Lung (tissue), 12 donors: Measurements from ENCODE around the gene ARID4B. TPM values are rescaled to one million over a fixed set of nuclear protein-coding genes. Genes with fewer than 3 reads are reported as not detected.
"Not testable (repeated sequence)": the region's sequence is repeated elsewhere in the genome, so short reads cannot be mapped to it uniquely, and the experiment has no call there.

ENCODE experiments used
- ATAC-seq: fragments of 200-7000 bp; cut with Tn5 transposase; one replicate; pipeline ENCODE4 v1.9.1; 2020; ENCODE audit warnings: moderate number of reproducible peaks; ENCODE audit not compliant: insufficient read depth, low FRiP score
- DNase-seq, 3 donors: peaks; one replicate each; pipeline ENCODE4 v3.0.0-alpha.2; 2013 to 2017
- H3K27ac ChIP-seq, 2 donors: one replicate each; pipeline ENCODE4 v1.5.1; 2013; ENCODE audit warnings: mild to moderate bottlenecking in 2 of 2, moderate library complexity in 2 of 2, control low read depth in 1 of 2, inconsistent platforms in 1 of 2, low read depth in 1 of 2, low read length in 1 of 2
- H3K27me3 ChIP-seq, 3 donors: one replicate each; pipeline ENCODE4 v1.5.1; 2013; ENCODE audit warnings: low read length in 2 of 3; ENCODE audit not compliant: control insufficient read depth in 3 of 3, insufficient read depth in 3 of 3
- H3K36me3 ChIP-seq, 4 donors: one replicate each; pipeline ENCODE4 v1.5.1; 2013; ENCODE audit warnings: low read length in 4 of 4, mild to moderate bottlenecking in 1 of 4, moderate library complexity in 1 of 4; ENCODE audit not compliant: control insufficient read depth in 4 of 4, insufficient read depth in 4 of 4
- H3K4me1 ChIP-seq, 5 donors: one replicate each; pipeline ENCODE4 v1.5.1; 2013; ENCODE audit warnings: low read length in 5 of 5, mild to moderate bottlenecking in 2 of 5, moderate library complexity in 1 of 5; ENCODE audit not compliant: control insufficient read depth in 5 of 5, insufficient read depth in 5 of 5
- H3K4me3 ChIP-seq: one replicate; pipeline ENCODE4 v1.5.1; 2013; ENCODE audit warnings: mild to moderate bottlenecking, control low read depth, moderate library complexity
- H3K9ac ChIP-seq, 2 donors: one replicate each; pipeline ENCODE4 v1.5.1; 2013; ENCODE audit warnings: low read length in 2 of 2, control low read depth in 1 of 2; ENCODE audit not compliant: insufficient read depth in 1 of 2
- H3K9me3 ChIP-seq, 4 donors: one replicate each; pipeline ENCODE4 v1.5.1; 2013; ENCODE audit warnings: low read length in 3 of 4, mild to moderate bottlenecking in 1 of 4, moderate library complexity in 1 of 4; ENCODE audit not compliant: control insufficient read depth in 4 of 4, insufficient read depth in 3 of 4
- WGBS, 2 donors: extraction: QIAGEN DNeasy Blood & Tissue Kit; methylation state at CpG; one replicate each; pipeline ENCODE4 v1.1.7; 2013; 5-methylcytosine and 5-hydroxymethylcytosine counted together
- polyA plus RNA-seq, 2 donors: library from polyadenylated mRNA; stranded (reverse); fragments of 200-250 nt; gene quantifications; one replicate each; pipeline ENCODE4 v1.2.1, GENCODE V29; 2013
- total RNA-seq, 2 donors: library from RNA; depleted of rRNA in 1 of 2; stranded (reverse); fragments of >200 nt in 1 of 2; gene quantifications; one replicate each; pipeline ENCODE4 v1.2.1, GENCODE V29; 2014 to 2021
- TF ChIP-seq, protein P1 (sequence below): IDR thresholded peaks from 2 replicates; pipeline ENCODE4 v1.5.1; 2012; ENCODE audit warnings: mild to moderate bottlenecking; ENCODE audit errors: control extremely low read depth, extremely low read depth
- donor health status: control.
- donor health status: control.
- donor health status: Bipolar disorder and iron deficiency.
- donor health status: healthy.
- donor health status: DM: yes; HTN: yes; CAD: no.

Gene ARID4B
- total and polyA plus RNA-seq, 4 donors, result 15.8 to 99.7 (median 23.0) TPM

DNA sequence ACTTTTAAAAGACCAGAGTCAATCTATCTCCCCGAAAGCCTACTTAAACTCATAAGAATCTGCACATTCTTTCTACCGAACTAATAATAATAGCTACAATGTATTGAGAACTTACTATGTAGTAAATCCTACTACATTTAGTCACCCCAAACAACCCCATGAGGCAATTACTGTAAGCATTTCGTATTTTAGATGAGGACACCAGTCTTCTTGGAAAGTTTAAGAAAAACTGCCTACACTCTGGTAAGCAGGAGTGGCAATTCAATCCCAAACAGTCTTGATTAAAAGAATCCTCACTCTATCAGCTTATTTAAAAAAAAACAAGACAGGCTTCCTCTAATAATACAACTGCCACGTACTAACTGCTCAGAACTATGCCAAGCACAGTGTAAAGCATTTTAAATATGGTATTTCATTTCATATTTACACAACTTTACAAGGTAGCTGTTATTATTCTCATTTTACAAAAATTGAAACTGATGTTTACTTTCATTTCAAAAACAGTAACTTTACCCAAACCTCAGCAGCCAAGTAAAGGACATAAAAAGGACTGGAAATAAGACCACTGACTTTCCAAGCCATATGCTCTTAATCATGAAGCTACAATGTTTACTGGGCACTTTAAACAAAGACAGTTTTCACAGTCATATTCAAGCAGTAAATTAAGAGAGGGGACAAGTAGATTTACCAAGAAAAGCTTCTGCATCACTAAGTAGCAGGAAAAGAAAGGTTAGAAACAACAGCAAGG lies 13.9 kb downstream of the ARID4B start:
- no peak overlapping the region for H3K27ac ChIP-seq
- H3K27me3 ChIP-seq, result no peaks in the 10 kb centered on the region
- H3K9ac ChIP-seq, result peak overlapping the region in 1 of 2 donors; percentile 3
- ATAC-seq, result no peak
- no peak overlapping the region for H3K4me3 ChIP-seq
- H3K9me3 ChIP-seq, result no peaks in the 10 kb centered on the region
- TF ChIP-seq, protein P1, sequence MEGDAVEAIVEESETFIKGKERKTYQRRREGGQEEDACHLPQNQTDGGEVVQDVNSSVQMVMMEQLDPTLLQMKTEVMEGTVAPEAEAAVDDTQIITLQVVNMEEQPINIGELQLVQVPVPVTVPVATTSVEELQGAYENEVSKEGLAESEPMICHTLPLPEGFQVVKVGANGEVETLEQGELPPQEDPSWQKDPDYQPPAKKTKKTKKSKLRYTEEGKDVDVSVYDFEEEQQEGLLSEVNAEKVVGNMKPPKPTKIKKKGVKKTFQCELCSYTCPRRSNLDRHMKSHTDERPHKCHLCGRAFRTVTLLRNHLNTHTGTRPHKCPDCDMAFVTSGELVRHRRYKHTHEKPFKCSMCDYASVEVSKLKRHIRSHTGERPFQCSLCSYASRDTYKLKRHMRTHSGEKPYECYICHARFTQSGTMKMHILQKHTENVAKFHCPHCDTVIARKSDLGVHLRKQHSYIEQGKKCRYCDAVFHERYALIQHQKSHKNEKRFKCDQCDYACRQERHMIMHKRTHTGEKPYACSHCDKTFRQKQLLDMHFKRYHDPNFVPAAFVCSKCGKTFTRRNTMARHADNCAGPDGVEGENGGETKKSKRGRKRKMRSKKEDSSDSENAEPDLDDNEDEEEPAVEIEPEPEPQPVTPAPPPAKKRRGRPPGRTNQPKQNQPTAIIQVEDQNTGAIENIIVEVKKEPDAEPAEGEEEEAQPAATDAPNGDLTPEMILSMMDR, result no peak
- peaks cover 0 to 8% (median 2%) of the 10 kb centered on the region in 5 donors for H3K4me1 ChIP-seq
- H3K36me3 ChIP-seq, result peaks cover 0 to 4% (median under 1%) of the 10 kb centered on the region in 4 donors
- whole genome bisulfite sequencing, 2 donors, result 53 to 68% methylated on average over 4 of the region's 4 CpGs
- peak in 2 of 3 donors; percentile 21 to 23 for DNase-seq

DNA sequence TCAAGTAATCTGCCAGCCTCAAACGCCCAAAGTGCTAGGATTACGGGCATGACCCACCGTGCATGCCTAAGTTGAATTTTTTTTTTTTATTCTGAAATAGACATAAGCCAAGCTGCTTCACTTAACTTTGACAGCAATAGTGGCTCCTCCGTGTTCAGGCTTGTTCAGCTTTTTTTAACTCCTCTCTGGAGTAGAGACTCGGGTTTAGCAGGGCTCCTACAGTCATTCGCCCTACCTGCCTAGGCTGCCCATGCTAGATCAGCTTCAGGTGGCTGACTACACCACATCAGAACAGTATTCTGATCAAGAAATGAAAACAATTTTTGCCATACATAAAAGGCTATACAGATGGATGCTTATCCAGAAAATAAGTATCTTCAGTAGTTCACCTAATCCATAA lies 14.7 kb downstream of the ARID4B start:
- H3K27ac ChIP-seq, result no peak overlapping the region

DNA sequence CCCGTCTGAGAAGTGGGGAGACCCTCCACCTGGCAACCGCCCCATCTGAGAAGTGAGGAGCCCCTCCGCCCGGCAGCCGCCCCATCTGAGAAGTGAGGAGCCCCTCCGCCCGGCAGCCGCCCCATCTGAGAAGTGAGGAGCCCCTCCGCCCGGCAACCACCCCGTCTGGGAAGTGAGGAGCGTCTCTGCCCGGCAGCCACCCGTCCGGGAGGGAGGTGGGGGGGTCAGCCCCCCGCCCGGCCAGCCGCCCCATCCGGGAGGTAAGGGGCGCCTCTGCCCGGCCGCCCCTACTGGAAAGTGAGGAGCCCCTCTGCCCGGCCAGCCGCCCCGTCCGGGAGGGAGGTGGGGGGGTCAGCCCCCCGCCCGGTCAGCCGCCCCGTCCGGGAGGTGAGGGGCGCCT lies 18.8 kb downstream of the ARID4B start:
- H3K4me1 ChIP-seq, result peaks cover 5 to 23% (median 9%) of the 10 kb centered on the region in 5 donors
- 93 to 94% methylated on average over 10 to 32 of the region's 32 CpGs for WGBS, 2 donors

More for the DNA sequence above, 14.7 kb downstream of the ARID4B start:
- no peaks in the 10 kb centered on the region for H3K9me3 ChIP-seq
- H3K27me3 ChIP-seq, result no peaks in the 10 kb centered on the region
- peaks cover 0 to 8% (median 1%) of the 10 kb centered on the region in 5 donors for H3K4me1 ChIP-seq
- no peak for ATAC-seq
- peaks cover 0 to 1% (median 0%) of the 10 kb centered on the region in 4 donors for H3K36me3 ChIP-seq
- TF ChIP-seq, protein P1, result no peak
- no peak overlapping the region for H3K9ac ChIP-seq
- no peak overlapping the region for H3K4me3 ChIP-seq
- WGBS, 2 donors, result 72 to 79% methylated on average over 6 of the region's 6 CpGs
- DNase-seq, result no peak

DNA sequence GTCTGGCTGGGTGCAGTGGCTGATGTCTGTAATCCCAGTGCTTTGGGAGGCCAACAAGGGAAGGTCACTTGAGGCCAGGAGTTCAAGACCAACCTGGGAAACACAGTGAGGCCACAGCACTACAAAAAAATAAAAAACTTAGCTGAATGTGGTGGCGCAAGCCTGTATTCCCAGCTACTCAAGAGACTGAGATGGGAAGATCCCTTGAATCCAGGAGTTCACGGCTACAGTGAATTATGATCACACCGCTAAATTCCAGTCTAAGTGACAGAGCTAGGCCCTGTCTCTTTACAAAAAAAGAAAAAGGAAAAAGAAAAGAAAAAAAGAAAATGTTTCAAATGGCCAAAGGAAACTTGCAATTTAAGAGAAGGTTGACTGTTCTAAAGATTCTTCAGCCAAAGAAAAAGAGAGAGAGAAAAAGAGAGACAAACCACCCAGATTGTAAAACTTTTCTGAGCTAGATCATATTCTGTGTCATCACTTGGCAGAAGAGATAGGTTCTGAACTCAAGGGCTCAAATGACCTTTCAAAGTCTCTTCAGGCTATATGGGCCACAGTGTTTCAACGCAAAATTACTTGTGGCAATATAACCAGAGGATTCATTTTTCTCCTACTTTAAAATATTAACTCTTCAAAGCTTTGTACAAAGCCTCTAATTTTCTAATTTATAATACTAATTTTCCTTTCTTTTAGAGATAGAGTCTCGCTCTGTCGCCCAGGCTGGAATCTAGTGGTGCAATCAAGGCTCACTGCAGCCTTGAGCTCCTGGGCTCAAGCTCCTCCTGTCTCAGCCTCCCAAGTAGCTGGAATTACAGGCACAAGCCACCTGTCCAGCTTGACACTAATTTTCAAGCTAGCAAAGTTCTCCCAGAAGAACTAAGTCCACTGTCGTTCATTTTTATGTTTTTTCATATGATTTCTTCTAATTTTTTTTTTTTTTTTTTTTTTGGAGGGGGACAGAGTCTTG lies 20.5 kb downstream of the ARID4B start:
- Histone ChIP-seq H3K27ac (no peak overlapping the region), H3K9me3 (no peaks in the 10 kb centered on the region), H3K4me3 (no peak overlapping the region), H3K4me1 (peaks cover 6 to 20% (median 9%) of the 10 kb centered on the region in 5 donors), H3K9ac (no peak overlapping the region), H3K36me3 (peaks cover 0 to 1% (median 0%) of the 10 kb centered on the region in 4 donors), H3K27me3 (no peaks in the 10 kb centered on the region)
- TF ChIP-seq, protein P1, result no peak
- 87% methylated on average over 7 of the region's 7 CpGs for WGBS, 2 donors
- no peak for DNase-seq
- no peak for ATAC-seq

More for the DNA sequence above, 18.8 kb downstream of the ARID4B start:
- not testable (repeated sequence) for H3K36me3 ChIP-seq, H3K27me3 ChIP-seq, H3K9ac ChIP-seq, H3K4me3 ChIP-seq, ATAC-seq, DNase-seq, H3K27ac ChIP-seq, H3K9me3 ChIP-seq
